NCI-H1694 (cell line): ENCODE measurements around the gene TH.
"Not testable (repeated sequence)": the region's sequence is repeated elsewhere in the genome, so short reads cannot be mapped to it uniquely, and the experiment has no call there.

Experiments
- DNase-seq: peaks from one replicate; lab custom pipeline; 2025; lab: John Stamatoyannopoulos, UW

Gene TH

DNA sequence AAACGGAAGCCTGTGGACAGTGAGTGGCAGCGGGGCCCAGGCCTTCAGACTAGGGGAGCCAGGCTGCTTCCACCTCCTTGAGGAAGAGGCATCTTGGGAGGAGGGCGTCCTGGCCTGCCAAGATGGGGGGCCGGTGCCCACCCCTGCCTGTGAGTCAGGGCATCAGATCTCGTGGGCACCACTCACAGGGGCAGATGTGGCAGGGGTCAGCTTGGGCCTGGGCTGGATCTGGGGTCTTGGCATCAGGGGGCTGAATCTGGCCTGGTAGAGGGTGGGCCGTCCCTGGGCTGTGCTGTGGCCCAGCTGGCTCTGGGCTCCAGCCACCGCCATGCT is 24.1 kb upstream of the TH start:
- no peak for DNase-seq

DNA sequence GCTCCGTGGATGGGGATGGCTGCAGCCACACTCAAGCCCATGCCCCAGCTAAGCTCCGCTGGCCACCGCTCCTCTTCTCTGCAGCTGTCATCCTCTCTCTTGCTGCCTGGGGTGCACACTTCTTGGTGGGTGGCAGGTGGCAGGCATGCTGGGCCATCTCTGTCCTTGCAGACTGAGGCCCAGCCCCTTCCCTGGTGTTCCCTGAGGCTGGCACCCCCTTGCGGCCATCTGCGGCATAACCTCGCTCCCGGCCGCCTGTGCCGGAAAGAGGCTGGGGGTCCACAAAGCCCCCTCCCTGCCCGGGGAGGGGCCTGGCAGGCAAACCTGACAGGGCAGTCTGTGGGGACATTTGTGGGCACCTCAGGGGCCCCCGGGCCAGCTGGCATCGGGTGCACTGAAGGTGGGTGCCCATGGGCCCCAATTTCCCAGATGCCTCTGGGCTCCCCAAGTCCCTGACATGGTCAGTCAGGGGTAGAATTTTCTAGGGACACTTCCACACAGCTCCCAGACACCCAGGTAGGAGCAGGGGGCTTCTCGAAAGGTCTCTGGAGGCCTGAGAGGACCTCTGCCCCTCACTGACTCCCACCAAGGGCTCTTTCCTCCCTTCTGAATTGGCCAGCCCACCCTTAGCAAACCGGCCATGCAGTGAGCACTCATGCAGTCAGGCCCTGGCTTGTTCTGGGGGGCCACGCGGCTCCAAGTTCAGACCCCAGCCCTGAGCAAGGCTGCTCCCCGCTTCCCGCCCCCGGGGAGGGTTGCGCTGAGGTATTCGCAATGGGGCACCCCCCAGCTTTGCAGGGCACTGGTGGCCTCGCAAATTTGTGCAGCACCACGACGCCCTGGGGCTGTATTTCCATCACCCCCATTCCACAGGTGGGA is 23.5 kb upstream of the TH start:
- no peak for DNase-seq

DNA sequence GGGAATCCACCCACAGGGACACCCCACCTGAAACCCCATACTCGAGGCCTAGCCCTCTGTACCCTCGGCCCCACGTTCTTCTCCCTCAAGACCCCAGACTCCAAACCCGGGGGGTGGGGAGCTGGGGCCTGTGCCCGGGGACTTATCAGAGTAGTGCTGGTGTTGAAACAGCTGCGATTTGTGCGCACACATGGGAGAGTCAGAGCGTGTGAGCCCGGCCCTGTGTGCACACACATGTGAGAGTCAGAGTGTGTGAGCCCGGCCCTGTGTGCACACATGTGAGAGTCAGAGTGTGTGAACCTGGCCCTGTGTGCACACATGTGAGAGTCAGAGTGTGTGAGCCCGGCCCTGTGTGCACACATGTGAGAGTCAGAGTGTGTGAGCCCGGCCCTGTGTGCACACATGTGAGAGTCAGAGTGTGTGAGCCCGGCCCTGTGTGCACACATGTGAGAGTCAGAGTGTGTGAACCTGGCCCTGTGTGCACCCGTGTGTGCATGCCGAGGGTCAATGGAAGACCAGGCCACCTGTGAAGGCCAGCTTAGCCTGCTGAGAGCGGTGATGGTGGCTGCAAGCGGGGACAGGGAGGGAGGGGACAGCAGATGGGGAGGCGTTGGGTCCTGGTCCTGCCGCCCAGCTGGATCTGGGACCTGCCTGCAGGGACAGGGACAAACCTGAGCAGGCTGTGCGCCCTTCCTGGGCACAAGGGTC is 22.4 kb upstream of the TH start:
- not testable (repeated sequence) for DNase-seq

DNA sequence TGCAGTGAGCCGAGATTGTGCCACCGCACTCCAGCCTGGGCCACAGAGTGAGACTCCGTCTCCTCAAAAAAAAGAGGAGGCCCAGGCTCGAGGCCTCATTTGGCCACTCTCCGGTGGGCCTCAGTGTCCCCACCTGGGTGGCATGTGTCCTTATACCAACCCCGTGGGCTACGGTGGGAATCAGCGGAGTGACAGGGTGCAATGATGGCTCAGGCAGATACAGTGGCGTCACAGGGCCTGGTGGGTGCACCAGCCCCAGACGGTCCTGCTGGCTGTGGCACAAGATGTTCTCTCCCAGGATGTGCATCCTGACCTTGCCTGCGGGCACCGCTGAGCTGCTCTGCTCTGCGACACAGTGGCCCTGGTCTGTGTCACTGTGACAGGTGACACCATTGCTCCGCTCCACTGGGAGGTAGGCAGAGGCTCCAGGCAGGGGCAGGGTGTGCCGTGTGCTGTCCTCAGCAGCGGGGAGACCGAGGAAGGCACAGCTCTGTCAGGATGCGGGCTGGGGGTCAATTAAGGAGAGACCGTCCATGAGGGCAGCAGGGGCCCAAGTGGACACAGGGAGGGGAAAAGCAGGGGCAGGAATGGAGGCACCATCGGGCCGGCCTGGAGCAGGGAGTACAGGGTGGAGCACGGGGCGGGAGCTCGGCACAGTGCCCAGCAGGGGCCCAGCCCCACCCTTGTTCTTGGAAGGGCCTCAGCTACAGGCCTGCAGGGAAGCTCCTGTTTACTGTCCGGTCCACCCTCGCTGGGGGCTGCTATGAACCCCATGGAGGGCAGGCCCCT is 21.7 kb upstream of the TH start:
- DNase-seq = no peak

DNA sequence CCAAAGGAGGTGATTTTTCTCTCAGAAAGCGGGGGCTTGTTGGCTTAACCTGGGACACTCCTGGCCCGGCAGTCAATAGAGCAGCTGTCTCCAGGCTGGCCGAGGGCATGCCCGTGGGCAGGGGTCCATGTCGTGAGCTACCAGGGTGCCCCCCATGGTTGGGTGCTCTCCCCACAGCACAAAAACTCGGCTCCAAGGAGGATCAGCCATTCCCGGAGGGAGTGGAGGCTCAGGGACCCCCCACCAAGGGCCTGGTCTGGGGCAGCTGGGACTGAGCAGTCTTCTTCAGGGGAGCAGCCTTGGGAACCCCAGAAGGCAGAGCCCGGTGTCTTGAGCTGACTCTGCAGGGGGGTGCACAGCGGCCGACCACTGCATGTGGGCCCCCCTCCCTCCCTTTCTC is 20.8 kb upstream of the TH start:
- DNase-seq = no peak

DNA sequence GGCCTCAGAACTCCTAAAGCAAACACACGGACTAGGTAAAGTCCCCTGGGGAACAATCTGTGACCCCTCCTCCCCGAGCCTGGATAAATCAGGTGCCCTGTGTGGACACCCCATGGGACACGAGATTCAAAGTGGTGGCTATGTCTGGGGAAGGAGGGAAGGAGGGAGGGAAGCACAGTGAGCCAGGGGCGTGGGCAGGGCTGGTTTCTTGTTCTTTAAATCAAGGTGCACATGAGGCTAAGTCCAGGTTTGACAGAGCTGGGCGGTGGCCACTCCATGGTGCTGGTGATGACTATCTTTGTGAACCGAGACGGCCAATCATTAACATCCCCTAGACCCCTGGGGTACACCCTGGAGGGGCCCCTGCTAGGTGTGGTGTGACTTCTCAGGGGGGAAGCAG is 20.3 kb upstream of the TH start:
- DNase-seq = no peak

DNA sequence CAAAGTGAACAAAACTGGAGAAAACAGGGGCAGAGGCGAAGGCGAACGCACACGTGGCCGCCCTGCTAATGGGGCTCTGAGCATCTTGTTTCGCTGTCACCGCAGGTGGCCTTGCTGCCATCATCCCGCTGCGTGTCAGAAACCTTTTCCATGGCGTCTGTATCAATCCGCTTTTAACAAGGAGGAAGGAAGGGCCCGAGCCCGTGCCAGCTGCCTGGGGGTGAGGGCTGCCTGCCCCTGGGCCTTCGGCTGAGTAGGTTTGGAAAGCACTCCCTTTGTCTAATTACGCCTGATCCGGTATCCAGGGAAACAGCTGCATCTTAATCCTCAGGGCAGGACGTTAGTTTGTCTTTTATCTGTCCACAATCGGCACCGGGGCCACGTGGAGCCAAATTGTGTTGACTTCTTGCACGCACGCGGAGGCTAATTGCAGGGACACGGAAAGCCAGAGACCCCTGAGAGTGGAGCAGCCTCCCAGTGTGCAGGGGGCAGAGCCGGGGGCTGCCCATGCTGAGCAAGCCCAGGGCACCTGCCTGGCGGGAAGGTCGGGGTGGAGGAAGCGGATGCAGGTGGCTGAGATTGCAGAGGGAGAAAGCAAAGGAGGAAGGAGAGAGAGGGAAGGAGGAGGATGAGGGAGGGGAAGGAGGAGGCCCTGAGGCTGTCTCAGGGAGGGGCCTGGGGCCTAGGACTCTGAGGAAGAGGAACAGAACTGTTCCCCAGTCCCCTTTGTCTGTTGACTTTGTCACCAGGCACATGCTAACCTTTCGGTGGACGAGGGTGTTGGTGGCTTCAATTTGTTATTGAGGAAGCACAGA is 19.2 kb upstream of the TH start:
- no peak for DNase-seq

DNA sequence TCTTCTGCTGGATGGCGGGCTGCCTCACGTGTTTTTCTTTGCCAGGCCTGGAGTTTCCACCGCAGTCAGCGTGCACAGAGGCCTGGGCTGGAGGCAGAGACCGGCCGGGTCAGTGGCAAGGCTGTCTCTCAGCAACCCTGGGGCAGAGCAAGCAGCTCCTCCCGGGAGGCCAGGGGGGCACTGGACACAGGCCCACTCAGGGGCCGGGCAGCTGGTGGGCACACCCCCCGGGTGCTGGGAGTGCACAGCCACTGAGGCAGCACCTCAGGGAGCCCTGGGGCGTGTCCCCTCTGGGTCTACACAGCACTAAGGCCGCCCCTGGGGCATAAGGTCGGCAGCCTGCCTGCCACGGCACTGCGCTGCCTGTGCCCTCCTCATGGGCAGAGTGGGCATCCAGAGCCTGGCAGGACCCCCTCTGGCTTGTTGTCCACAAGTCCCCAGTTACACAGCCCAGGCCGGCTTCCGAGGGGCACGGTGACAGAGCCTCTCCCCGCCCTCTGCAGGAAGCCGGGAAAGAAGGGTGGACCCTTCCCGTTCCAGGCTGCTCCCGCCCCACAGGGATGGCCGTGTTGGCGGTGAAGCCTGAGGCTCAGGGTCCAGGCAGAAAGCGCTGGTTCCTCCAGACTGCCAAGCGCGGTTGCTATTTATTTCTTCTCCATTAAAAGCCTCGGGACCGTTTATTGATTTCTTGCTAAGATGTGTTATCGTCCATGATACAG is 18.5 kb upstream of the TH start:
- no peak for DNase-seq

DNA sequence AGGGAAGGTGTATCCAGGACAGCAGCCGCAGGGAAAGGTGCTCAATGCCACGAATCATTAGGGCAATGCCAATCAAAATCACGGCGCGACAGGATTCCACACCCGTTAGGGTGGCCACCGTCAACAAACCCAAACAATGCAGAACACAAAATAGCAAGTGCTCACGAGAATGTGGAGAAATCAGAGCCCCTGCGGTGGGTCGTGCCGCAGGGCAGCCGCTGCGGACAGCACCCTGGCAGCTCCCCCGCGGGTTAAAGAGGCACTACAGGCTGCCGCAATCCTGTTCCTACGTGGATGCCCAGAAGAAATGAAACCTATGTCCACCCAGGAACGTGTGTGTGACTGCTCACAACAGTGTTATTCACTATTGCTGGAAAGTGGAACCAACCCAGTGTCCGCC is 17.1 kb upstream of the TH start:
- DNase-seq = no peak

DNA sequence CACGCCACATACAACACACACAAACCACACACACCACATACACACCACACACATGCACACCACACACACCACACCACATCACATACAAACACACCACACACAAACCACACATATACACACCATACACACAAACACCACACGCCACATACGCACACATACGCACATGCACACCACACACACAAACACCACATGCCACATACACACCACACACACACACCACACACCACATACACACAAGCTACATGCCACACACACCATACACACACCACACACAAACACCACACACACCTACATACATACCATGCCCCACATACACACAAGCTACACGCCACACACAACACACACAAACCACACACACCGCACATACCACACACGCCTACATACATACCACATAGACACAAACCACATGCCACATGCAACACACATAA is 15.7 kb upstream of the TH start:
- no peak for DNase-seq

DNA sequence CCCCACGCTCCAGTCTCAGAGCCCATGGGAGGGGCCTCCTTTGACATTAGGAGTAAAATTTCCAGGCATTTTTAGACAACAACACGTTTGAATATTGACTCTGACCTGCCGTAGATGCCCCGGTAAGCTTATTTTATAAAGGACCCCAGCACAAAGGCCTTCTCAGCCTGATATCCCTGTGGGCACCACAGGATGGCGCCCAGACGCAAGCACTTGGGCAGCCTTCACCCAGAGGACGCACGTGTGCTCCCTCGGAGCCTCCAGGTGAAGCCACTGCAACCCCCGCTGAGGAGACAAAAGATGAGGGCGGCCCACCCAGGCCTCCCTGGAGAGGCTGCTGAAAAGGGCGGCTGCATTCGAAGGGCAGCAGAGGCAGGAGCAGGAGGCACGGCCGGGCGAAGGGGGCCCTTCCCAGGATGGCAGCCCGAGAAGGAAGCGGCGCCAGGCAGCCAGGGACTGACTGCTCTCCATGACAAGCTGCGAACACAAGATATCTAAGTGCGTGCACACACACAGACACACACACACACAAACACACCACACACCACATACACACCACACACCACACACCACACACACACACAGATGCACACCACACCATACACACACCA is 15.2 kb upstream of the TH start:
- DNase-seq = peak; percentile 2

DNA sequence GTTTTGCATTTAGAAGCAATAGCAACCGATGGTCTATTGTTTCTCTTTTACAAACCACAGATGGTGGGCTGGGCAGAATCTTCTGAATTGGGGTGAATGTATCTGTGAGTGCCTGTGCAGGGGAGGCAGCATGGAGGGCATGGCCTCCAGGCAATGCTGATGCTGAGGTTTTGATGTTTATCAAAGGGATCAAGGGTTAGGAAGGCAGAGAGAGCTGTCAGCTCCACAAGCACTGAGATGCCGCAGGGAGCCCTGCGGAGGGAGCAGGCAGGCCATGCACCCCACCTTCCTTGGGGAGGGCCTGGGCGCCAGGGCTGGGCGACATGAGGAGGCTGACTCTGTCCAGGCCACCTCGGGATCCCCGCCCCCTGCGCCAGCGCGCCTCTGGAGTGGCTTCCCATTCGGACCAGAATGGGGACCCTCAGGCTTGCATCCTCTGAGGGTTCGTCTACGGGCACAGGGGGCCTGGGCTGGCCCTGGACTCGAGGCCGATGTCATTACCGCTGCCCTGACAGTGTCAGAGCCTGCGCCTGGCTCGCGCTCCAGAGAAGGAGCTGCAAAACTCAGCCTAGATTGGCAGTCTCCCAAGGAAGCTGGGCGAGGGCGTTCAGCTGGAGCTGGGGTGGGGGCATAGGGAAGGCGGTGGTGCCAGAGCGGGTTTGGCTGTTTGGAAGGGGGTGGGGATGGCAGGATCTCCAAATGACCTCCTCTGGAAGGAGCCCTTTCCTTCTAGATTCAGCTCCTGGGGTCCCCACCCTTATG is 13.9 kb upstream of the TH start:
- no peak for DNase-seq

DNA sequence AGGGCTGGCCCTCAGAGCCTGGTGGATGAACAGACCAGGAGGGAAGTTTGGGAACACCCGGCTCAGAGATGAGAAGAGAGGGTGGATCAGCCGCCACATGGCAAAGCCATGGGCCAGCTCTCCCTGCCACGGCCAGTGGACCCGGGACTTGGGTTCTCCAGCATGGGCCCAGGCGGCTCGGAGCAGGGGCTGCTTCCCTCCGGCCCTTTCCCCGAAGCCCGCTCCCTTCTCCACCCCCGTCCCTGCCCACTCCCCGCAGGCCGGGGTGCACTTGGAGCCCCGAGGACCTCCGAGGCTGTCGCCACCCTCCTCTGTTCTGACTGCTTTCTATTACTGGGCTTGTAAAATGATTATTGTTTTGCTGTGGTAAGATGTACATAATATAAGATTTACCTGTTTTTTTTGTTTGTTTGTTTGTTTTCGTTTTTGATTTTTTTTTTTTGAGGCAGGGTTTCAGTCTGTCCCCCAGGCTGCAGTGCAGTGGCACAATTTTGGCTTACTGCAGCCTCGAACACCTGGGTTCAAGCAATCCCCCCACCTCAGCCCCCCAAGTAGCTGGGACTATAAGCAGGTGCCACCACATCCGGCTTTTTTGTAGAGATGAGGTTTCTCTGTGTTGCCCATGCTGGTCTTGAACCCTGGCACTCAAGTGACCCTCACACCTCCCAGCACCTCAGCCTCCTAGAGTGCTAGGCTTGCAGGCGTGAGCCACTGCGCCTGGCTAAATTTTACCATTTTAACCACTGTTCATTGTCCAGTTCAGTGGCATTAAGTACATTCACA is 11.3 kb upstream of the TH start:
- DNase-seq = no peak

DNA sequence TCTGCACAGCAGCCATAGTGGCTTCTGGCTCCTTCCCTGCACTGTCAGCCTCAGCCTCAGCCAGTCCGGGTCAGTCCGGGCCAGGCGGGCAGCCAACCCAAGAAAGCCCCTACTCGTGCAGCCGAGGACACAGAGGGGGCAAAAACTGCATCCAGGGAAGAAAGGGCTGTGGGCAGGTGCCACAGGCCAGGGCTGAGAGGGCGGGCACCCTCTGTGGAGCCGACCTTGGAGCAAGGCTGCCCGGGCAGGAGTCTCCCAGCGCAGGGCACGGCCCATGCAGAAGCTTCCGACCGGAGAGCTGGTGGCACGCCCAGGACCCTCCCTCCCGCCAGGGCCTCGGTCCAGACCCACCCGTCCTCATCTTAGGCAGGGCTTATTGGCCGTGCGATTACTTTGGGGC is 10.5 kb upstream of the TH start:
- DNase-seq = no peak

DNA sequence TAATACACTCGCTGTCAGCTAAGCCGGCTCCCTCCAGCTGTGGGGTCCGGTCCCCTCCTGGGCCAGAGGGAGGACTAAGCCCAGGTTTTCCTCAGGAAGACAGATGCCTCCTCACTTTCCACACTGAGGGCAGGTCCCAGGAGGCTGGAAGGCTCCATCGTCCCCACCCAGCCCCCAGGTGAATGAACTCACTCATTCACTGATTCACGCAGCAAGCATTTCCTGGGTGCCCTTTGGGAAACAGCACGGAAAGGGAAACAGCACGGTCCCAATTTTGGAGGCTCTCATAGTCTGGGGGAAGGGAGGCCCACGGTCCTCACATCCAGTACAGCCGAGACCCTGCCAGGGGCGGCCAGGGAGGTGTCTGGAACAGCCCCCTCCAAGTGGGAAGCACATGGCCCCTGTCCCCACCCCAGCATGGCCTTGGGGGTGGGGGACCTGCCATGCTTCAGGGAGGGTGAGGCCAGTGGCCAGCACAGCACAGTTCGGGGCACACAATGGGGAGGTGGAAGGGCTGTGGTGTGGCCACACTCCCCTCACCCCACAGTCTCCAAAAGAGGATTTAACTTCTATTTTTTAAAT is 9.3 kb upstream of the TH start:
- no peak for DNase-seq

DNA sequence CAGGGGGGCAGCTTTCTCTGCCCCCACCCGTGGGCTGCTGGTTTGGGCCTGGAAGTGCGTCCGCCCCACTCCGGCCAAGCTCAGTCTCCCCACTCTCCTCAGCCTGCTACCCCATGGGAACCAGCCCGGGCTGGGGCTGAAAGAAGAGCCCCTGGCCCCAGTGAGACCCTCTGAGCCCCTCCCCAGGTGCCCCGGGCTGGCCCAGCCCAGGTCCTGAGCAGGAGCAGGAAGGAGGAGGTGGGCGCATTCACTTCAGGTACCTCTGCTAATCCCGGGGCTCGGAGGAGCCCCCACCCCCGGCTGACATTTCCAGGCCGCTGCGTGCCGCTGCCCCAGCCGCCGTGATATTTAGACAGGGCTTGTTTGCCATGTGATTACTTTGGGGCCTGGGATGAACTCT is 8.7 kb upstream of the TH start:
- no peak for DNase-seq

DNA sequence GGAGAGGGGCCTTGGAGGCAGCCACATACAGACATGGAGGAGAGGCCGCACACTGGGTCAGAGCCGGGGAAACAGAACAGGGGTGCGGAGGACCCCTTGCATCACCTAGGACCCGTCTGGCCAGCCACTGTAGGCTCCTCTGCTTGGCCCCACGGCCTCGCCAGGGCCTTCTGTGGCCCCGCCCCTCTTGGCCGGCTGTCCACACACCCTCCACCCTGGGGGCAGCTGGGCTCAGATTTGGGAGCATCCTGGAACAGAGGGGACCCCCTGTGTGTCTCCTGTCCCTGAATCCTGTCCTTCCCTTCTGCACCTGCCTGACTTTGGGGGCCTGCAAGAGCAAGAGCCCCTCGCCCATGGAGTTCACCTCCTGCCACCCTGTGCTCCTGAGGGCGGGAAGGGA is 7.9 kb upstream of the TH start:
- DNase-seq = no peak

DNA sequence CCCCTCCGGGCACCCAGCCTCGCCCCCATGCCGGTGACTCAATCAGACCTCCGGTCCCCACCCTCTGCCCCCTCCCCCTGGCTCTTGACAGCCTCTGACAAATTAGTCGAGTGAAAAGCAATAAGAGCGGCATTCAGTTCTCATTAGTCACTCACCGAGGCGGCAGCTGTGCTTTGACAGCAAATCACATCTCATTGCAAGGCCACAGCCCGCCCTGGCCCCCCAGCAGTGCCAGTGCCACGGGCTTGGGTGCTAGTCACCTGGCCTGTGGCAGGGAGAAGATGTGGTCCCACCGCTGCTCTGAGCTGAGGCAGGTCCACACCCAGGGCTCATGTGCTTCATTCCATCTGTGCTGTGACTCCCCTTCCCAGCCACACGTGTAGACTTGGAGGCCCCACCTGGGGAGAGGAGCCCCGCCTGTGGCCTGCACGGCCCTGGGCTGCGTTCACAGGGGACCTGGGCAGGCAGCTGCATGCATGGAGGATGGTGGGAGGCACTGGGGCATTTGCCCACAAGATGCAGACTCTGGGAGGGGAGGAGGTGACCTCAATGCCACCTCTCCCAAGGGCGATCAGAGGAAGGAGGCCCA is 7.4 kb upstream of the TH start:
- DNase-seq = no peak
